SU-DHL-6 (cell line): ENCODE results near the gene DCAF5.

Experiments
- H2AFZ ChIP-seq: fragments of 200-600 bp; sonication (generic); 2 replicates; pipeline ENCODE4 v1.6.1; 2014; ENCODE audit warnings: low read depth, mild to moderate bottlenecking, moderate library complexity, mixed read lengths, antibody characterized with exemption, low read length; ENCODE audit not compliant: severe bottlenecking
- H3F3A ChIP-seq: fragments of 200-600 bp; shearing (Covaris generic); 2 replicates; pipeline ENCODE4 v1.6.0; 2016; ENCODE audit warnings: antibody characterized with exemption, mild to moderate bottlenecking; ENCODE audit not compliant: insufficient read depth
- H3K27ac ChIP-seq: fragments of 200-600 bp; sonication (generic); 2 replicates; pipeline ENCODE4 v1.5.1; 2016; ENCODE audit warnings: low read depth, mild to moderate bottlenecking, low read length, moderate library complexity, mixed read lengths
- H3K27me3 ChIP-seq: fragments of 200-600 bp; sonication (generic), shearing (Covaris generic); 2 replicates; pipeline ENCODE4 v1.6.0; 2014; ENCODE audit warnings: mild to moderate bottlenecking, low read length
- H3K36me3 ChIP-seq: fragments of 200-600 bp; sonication (generic); 2 replicates; pipeline ENCODE4 v1.6.1; 2014; ENCODE audit warnings: mild to moderate bottlenecking, low read length, mixed read lengths
- H3K4me2 ChIP-seq: fragments of 300-600, 200-600 bp; shearing (Covaris generic), sonication (generic); 2 replicates; pipeline ENCODE4 v1.6.0; 2014; ENCODE audit warnings: low read length, low read depth, mild to moderate bottlenecking; ENCODE audit not compliant: poor library complexity, severe bottlenecking
- H3K4me3 ChIP-seq: fragments of 200-600 bp; sonication (generic); 2 replicates; pipeline ENCODE4 v1.5.1; 2014; ENCODE audit warnings: antibody characterized with exemption, low read length, mild to moderate bottlenecking, mixed read lengths; ENCODE audit not compliant: insufficient read depth, poor library complexity, severe bottlenecking
- H3K79me2 ChIP-seq: fragments of 200-600 bp; sonication (generic); 2 replicates; pipeline ENCODE4 v1.6.1; 2014; ENCODE audit warnings: mild to moderate bottlenecking, low read length, moderate library complexity; ENCODE audit not compliant: insufficient read depth
- H3K9ac ChIP-seq: fragments of 200-600 bp; sonication (generic); 2 replicates; pipeline ENCODE4 v1.7.0; 2014; ENCODE audit warnings: mild to moderate bottlenecking, low read length
- H3K9me2 ChIP-seq: fragments of 200-600 bp; sonication (generic); replicated peaks from 2 replicates; pipeline ENCODE4 v1.6.1; 2014; ENCODE audit warnings: low read length; ENCODE audit not compliant: insufficient read depth
- H3K9me3 ChIP-seq: fragments of 200-600 bp; sonication (generic); 2 replicates; pipeline ENCODE4 v1.6.1; 2014; ENCODE audit warnings: low read length, mixed read lengths; ENCODE audit not compliant: insufficient read depth
- H4K20me1 ChIP-seq: fragments of 200-600 bp; sonication (generic); 2 replicates; pipeline ENCODE4 v1.6.1; 2014; ENCODE audit warnings: low read depth, mild to moderate bottlenecking, antibody characterized with exemption, low read length, moderate library complexity, mixed read lengths
- CTCF ChIP-seq: fragments of 200-600 bp; sonication (generic); IDR thresholded peaks from one replicate; pipeline ENCODE4 v1.5.1; 2017; ENCODE audit warnings: antibody characterized with exemption, mild to moderate bottlenecking, low read length, moderate library complexity; ENCODE audit not compliant: insufficient read depth, poor library complexity, severe bottlenecking
- EZH2phosphoT487 ChIP-seq: fragments of 200-600 bp; sonication (generic), shearing (Covaris generic); conservative IDR thresholded peaks from 2 replicates; pipeline ENCODE4 v1.6.1; 2018; ENCODE audit warnings: mild to moderate bottlenecking, antibody characterized with exemption, low read length, moderate library complexity, mixed read lengths

The DCAF5 gene

GRCh38 chr14:69154779-69155178 is 1.9 kb upstream of the DCAF5 start:
- no peaks in the 10 kb centered on the region for H3K9me3 ChIP-seq
- H3K4me3 ChIP-seq = no peak overlapping the region
- H3K27ac ChIP-seq = no peak overlapping the region
- no peaks in the 10 kb centered on the region for H4K20me1 ChIP-seq
- TF ChIP-seq CTCF = no peak
- no peak for TF ChIP-seq EZH2phosphoT487
- H3K79me2 ChIP-seq = peaks cover 16% of the 10 kb centered on the region
- H3K9ac ChIP-seq = no peak overlapping the region
- no peaks in the 10 kb centered on the region for H3K36me3 ChIP-seq
- H3K27me3 ChIP-seq = no peaks in the 10 kb centered on the region
- no peaks in the 10 kb centered on the region for H3K9me2 ChIP-seq
- peaks cover 12% of the 10 kb centered on the region for H3F3A ChIP-seq
- no peak overlapping the region for H3K4me2 ChIP-seq
- H2AFZ ChIP-seq = no peak overlapping the region

GRCh38 chr14:69153873-69154270 is 953 bp upstream of the DCAF5 start:
- peaks cover 18% of the 10 kb centered on the region for H3K79me2 ChIP-seq
- no peak overlapping the region for H3K27ac ChIP-seq
- TF ChIP-seq EZH2phosphoT487 (no peak), CTCF (no peak)
- H4K20me1 ChIP-seq = no peaks in the 10 kb centered on the region
- peak overlapping the region; percentile 96 for H2AFZ ChIP-seq
- peak overlapping the region; percentile 78 for H3K4me2 ChIP-seq
- H3K4me3 ChIP-seq = peak overlapping the region; percentile 76
- no peaks in the 10 kb centered on the region for H3K36me3 ChIP-seq
- no peaks in the 10 kb centered on the region for H3K27me3 ChIP-seq
- no peaks in the 10 kb centered on the region for H3K9me3 ChIP-seq
- no peaks in the 10 kb centered on the region for H3K9me2 ChIP-seq
- peak overlapping the region; percentile 83 for H3K9ac ChIP-seq
- H3F3A ChIP-seq = peaks cover 12% of the 10 kb centered on the region

- H3K9ac ChIP-seq = peak overlapping the region; percentile 83
- H3K4me2 ChIP-seq = peak overlapping the region; percentile 78
- no peaks in the 10 kb centered on the region for H4K20me1 ChIP-seq
- H3F3A ChIP-seq = peaks cover 12% of the 10 kb centered on the region
- H3K9me2 ChIP-seq = no peaks in the 10 kb centered on the region
- H3K79me2 ChIP-seq = peaks cover 18% of the 10 kb centered on the region
- no peak overlapping the region for H3K27ac ChIP-seq
- no peaks in the 10 kb centered on the region for H3K27me3 ChIP-seq
- peak overlapping the region; percentile 76 for H3K4me3 ChIP-seq
- TF ChIP-seq CTCF (no peak), EZH2phosphoT487 (no peak)
- H3K9me3 ChIP-seq = no peaks in the 10 kb centered on the region
- H3K36me3 ChIP-seq = no peaks in the 10 kb centered on the region
- peak overlapping the region; percentile 96 for H2AFZ ChIP-seq
Observed at GRCh38 chr14:69153152-69153872, 393 bp upstream of the DCAF5 start.
